HepG2 (cell line): ENCODE results near the gene PLA2G2E. TPM values are rescaled to one million over a fixed set of nuclear protein-coding genes. Genes with fewer than 3 reads are reported as not detected.

Experiments used
- E2F1 ChIP-seq: sonication (generic); formaldehyde crosslinking; IDR thresholded peaks from 2 replicates; pipeline ENCODE4 v1.5.0; 2020; ENCODE audit warnings: missing genetic modification reagents
- IKZF5 ChIP-seq: IDR thresholded peaks from 2 replicates; pipeline ENCODE4 v1.6.1; 2018; ENCODE audit warnings: missing genetic modification reagents, mild to moderate bottlenecking, missing compliant biosample characterization
- RAD21 ChIP-seq: fragments of 450-650 bp; formaldehyde crosslinking; IDR thresholded peaks from 2 replicates; pipeline ENCODE4 v1.5.0; 2020; ENCODE audit warnings: mild to moderate bottlenecking
- SALL2 ChIP-seq: sonication (generic); formaldehyde crosslinking; IDR thresholded peaks from 2 replicates; pipeline ENCODE4 v1.8.1; 2023; ENCODE audit warnings: mild to moderate bottlenecking, missing genetic modification reagents, inconsistent platforms
- STAT6 ChIP-seq: sonication (generic); formaldehyde crosslinking; IDR thresholded peaks from 2 replicates; pipeline ENCODE4 v1.4.0; 2020; ENCODE audit warnings: missing genetic modification reagents, mild to moderate bottlenecking, borderline replicate concordance
- USF2 ChIP-seq, 2 experiments: sonication (generic) in 1 of 2; formaldehyde crosslinking in 1 of 2; IDR thresholded peaks; 2 replicates each; pipeline versions ENCODE4 v1.5.1 to v1.6.1; 2011 to 2020; ENCODE audit warnings: borderline replicate concordance in 1 of 2, low read depth in 1 of 2, low read length in 1 of 2, mild to moderate bottlenecking in 1 of 2, missing genetic modification reagents in 1 of 2, moderate library complexity in 1 of 2
- ZBTB33 ChIP-seq: sonication (generic); formaldehyde crosslinking; IDR thresholded peaks from 2 replicates; pipeline ENCODE4 v1.4.0; 2020; ENCODE audit warnings: missing genetic modification reagents
- ZNF143 ChIP-seq: sonication (generic); formaldehyde crosslinking; IDR thresholded peaks from 2 replicates; pipeline ENCODE4 v1.4.0; 2020; ENCODE audit warnings: missing genetic modification reagents
- ZNF20 ChIP-seq: sonication (generic); formaldehyde crosslinking; IDR thresholded peaks from 2 replicates; pipeline ENCODE4 v1.4.0; 2020; ENCODE audit warnings: mild to moderate bottlenecking, moderate library complexity, missing genetic modification reagents
- ZNF343 ChIP-seq: sonication (generic); formaldehyde crosslinking; IDR thresholded peaks from 2 replicates; pipeline ENCODE4 v1.4.0; 2020; ENCODE audit warnings: mild to moderate bottlenecking, missing genetic modification reagents
- ZNF547 ChIP-seq: sonication (generic); formaldehyde crosslinking; IDR thresholded peaks from 2 replicates; pipeline ENCODE4 v1.5.1; 2020; ENCODE audit warnings: mild to moderate bottlenecking, missing genetic modification reagents
- ZXDC ChIP-seq: sonication (generic); formaldehyde crosslinking; IDR thresholded peaks from 2 replicates; pipeline ENCODE4 v1.5.0; 2020; ENCODE audit warnings: mild to moderate bottlenecking, missing genetic modification reagents
- polyA plus RNA-seq, 8 experiments: library from polyadenylated mRNA; depleted of rRNA in 3 of 8; stranded (reverse) in 7 of 8; unstranded in 1 of 8; fragments of >200 nt; fragmentation: Illumina TruSeq in 4 of 8; extraction: Trizol in 4 of 8; gene quantifications; 2 replicates each; pipeline versions ENCODE4 v1.2.1 to v1.2.3, GENCODE V29; 2011 to 2016; ENCODE audit warnings: low read depth in 4 of 8, missing spikeins in 1 of 8, mixed read lengths in 1 of 8; ENCODE audit not compliant: insufficient read depth in 1 of 8
- total RNA-seq, 5 experiments: library from RNA; depleted of rRNA; stranded (reverse); fragments of >200 nt; fragmentation: Illumina TruSeq; extraction: Trizol; gene quantifications; 2 replicates each; pipeline ENCODE4 v1.2.3, GENCODE V29; 2016; ENCODE audit warnings: low read depth in 1 of 5

The PLA2G2E gene
- total and polyA plus RNA-seq, 2 of the 13 experiments (the other 11 are each of a cell fraction or from before 2014, with no cell fraction given) = not detected

- 0 out of 2 replicates have a peak, but pooled peaks have one; percentile 10 for TF ChIP-seq ZBTB33 (CRISPR knock-in tag)
- TF ChIP-seq ZNF143 = no peak
- TF ChIP-seq ZNF20 = no peak
- TF ChIP-seq ZNF547 = peak; percentile 94
- TF ChIP-seq IKZF5 (CRISPR knock-in tag) = peak; percentile 55; the same call in 1 of the 2 replicates
- TF ChIP-seq E2F1 (CRISPR knock-in tag) = peak; percentile 67; the same call in 1 of the 2 replicates
- peak; percentile 94 for TF ChIP-seq USF2 (IDR thresholded peaks at IDR 0.05; ENCODE audit: low read depth, low read length)
- peak; percentile 96; the same call in 1 of the 2 replicates for TF ChIP-seq USF2 (CRISPR knock-in tag; IDR thresholded peaks at IDR 0.05; ENCODE audit: borderline replicate concordance)
- TF ChIP-seq SALL2 = peak; percentile 71; the same call in 1 of the 2 replicates
- 0 out of 2 replicates have a peak, but pooled peaks have one; percentile 29 for TF ChIP-seq STAT6 (CRISPR knock-in tag)
- TF ChIP-seq RAD21 (CRISPR knock-in tag) = peak; percentile 56; the same call in 1 of the 2 replicates
- TF ChIP-seq ZXDC (CRISPR knock-in tag) = no peak; the same call in 1 of the 2 replicates
- TF ChIP-seq ZNF343 (CRISPR knock-in tag) = peak; percentile 71; the same call in 1 of the 2 replicates
These were observed 41.0 kb downstream of the PLA2G2E start, which contains the start of gene OTUD3 (continued) for GRCh38 chr1:19882111-19883071.
